GM12875 (cell line): Measurements from ENCODE around the gene C2orf74.
"Not testable (repeated sequence)": the region's sequence is repeated elsewhere in the genome, so short reads cannot be mapped to it uniquely, and the experiment has no call there.

Source experiments
- H3K4me3 ChIP-seq: one replicate; pipeline ENCODE4 v1.5.1; 2011; ENCODE audit warnings: low read depth, low read length, control low read depth
- CTCF ChIP-seq: IDR thresholded peaks from 2 replicates; pipeline ENCODE4 v1.5.1; 2011; ENCODE audit warnings: low read depth, mild to moderate bottlenecking, control low read depth, inconsistent platforms, low read length, moderate library complexity, borderline replicate concordance; ENCODE audit not compliant: insufficient read depth

The C2orf74 gene

GRCh38 chr2:61135510-61135909 lies 26.5 kb upstream of the C2orf74 start:
- no peak for TF ChIP-seq CTCF
- no peak overlapping the region for H3K4me3 ChIP-seq

- H3K4me3 ChIP-seq = no peak overlapping the region
- no peak for TF ChIP-seq CTCF
Observed at GRCh38 chr2:61138859-61139258, 23.1 kb upstream of the C2orf74 start.

GRCh38 chr2:61141151-61141550 lies 20.8 kb upstream of the C2orf74 start:
- TF ChIP-seq CTCF = no peak
- no peak overlapping the region for H3K4me3 ChIP-seq

- no peak for TF ChIP-seq CTCF
- peak overlapping the region; percentile 70 for H3K4me3 ChIP-seq
Observed at GRCh38 chr2:61144697-61145268, 17.2 kb upstream of the C2orf74 start.

GRCh38 chr2:61145990-61146389 lies 16.0 kb upstream of the C2orf74 start:
- no peak for TF ChIP-seq CTCF
- no peak overlapping the region for H3K4me3 ChIP-seq

- not testable (repeated sequence) for H3K4me3 ChIP-seq
Observed at GRCh38 chr2:61148091-61148490, 13.9 kb upstream of the C2orf74 start.

- no peak overlapping the region for H3K4me3 ChIP-seq
- TF ChIP-seq CTCF = no peak
Observed at GRCh38 chr2:61149074-61149473, 12.9 kb upstream of the C2orf74 start.

- TF ChIP-seq CTCF = no peak
- H3K4me3 ChIP-seq = no peak overlapping the region
Observed at GRCh38 chr2:61151436-61151835, 10.6 kb upstream of the C2orf74 start.
